Adrenal gland (tissue), 5 donors: ENCODE measurements around the gene SAV1.

Source experiments
- POLR2A ChIP-seq, 2 donors: fragments of 450-650 bp; IDR thresholded peaks; one replicate each; pipeline ENCODE4 v1.6.1; 2017; ENCODE audit warnings: antibody characterized with exemption in 2 of 2, mild to moderate bottlenecking in 2 of 2, moderate library complexity in 1 of 2
- TF ChIP-seq, protein P1 (sequence below), 6 experiments: fragments of 450-650 bp in 4 of 6; fragments of 200-600 bp in 2 of 6; sonication (generic) in 1 of 6; IDR thresholded peaks; 1 replicate in 5 of 6; 2 replicates in 1 of 6; pipeline versions ENCODE4 v1.5.1 to v1.8.0; 2016 to 2021; ENCODE audit warnings: antibody characterized with exemption in 6 of 6, mild to moderate bottlenecking in 2 of 6, moderate library complexity in 1 of 6
- donor health status: DM: no; HTN: no; CAD: no.

DNA sequence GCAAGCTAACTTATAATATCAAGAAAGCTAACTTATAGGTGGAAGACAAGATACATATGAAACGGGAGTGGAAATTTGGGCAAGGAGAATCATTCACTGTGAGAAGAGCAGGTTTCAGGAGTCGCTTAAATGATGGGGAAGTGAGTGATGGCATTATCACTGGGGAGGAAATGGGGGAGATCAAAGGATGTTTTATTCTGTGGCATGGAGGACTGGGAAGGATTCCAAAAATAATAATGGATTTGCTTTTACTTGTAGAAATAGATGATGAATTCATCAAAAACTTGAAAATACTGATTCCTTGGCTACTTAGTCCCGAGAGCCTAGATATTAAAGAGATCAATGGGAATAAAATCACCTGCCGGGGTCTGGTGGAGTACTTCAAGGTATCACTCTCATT lies 47.8 kb downstream of the SAV1 start:
- TF ChIP-seq, protein P1, sequence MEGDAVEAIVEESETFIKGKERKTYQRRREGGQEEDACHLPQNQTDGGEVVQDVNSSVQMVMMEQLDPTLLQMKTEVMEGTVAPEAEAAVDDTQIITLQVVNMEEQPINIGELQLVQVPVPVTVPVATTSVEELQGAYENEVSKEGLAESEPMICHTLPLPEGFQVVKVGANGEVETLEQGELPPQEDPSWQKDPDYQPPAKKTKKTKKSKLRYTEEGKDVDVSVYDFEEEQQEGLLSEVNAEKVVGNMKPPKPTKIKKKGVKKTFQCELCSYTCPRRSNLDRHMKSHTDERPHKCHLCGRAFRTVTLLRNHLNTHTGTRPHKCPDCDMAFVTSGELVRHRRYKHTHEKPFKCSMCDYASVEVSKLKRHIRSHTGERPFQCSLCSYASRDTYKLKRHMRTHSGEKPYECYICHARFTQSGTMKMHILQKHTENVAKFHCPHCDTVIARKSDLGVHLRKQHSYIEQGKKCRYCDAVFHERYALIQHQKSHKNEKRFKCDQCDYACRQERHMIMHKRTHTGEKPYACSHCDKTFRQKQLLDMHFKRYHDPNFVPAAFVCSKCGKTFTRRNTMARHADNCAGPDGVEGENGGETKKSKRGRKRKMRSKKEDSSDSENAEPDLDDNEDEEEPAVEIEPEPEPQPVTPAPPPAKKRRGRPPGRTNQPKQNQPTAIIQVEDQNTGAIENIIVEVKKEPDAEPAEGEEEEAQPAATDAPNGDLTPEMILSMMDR (IDR thresholded peaks at IDR 0.05): no peak
- no peak for TF ChIP-seq POLR2A (IDR thresholded peaks at IDR 0.05)
